ENCODE data around the gene DCC. TPM values are rescaled to one million over a fixed set of nuclear protein-coding genes. Genes with fewer than 3 reads are reported as not detected.

Gene DCC
- total RNA-seq, 3 donors from 2014 or later (not counting 1 experiment from before 2014, with no cell fraction given) = not detected

- H3K4me3 ChIP-seq (ENCODE audit: low read length) = no peak overlapping the region
- no peak overlapping the region for H3K27ac ChIP-seq (ENCODE audit: low read length)
- H3K27me3 ChIP-seq (ENCODE audit: control insufficient read depth, insufficient read depth, low read length) = no peaks in the 10 kb centered on the region
- H3K9me3 ChIP-seq (ENCODE audit: control insufficient read depth, insufficient read depth, low read length) = no peaks in the 10 kb centered on the region
- no peak for ATAC-seq
- H3K4me3 Mint-ChIP-seq = no peak overlapping the region
- no peak for TF ChIP-seq CTCF (IDR thresholded peaks at IDR 0.05)
- no peak for DNase-seq
- 70% methylated on average over 3 of the region's 3 CpGs for WGBS (ENCODE audit: insufficient coverage)
- H3K36me3 Mint-ChIP-seq = no peaks in the 10 kb centered on the region
- H3K36me3 ChIP-seq (ENCODE audit: control insufficient read depth, insufficient read depth, low read length) = no peaks in the 10 kb centered on the region
- no peak overlapping the region for H3K27ac Mint-ChIP-seq
- H3K9me3 Mint-ChIP-seq = peaks cover 0 to 2% of the 10 kb centered on the region in 2 donors
- H3K27me3 Mint-ChIP-seq (ENCODE audit: low read depth in 2 of 2) = no peaks in the 10 kb centered on the region
- H3K4me1 ChIP-seq (ENCODE audit: control insufficient read depth, insufficient read depth, low read length) = no peaks in the 10 kb centered on the region
- intact Hi-C loops (cut with micrococcal nuclease) = no loop called here
- no peaks in the 10 kb centered on the region for H3K4me1 Mint-ChIP-seq
Measured at GRCh38 chr18:53225567-53226325, 885.7 kb downstream of the DCC start.

- H3K36me3 Mint-ChIP-seq = peaks cover 5% of the 10 kb centered on the region
- no peak for ATAC-seq
- H3K27ac Mint-ChIP-seq = no peak overlapping the region
- peaks cover 4 to 7% of the 10 kb centered on the region in 2 donors for H3K9me3 Mint-ChIP-seq
- TF ChIP-seq CTCF (IDR thresholded peaks at IDR 0.05) = no peak
- DNase-seq = no peak
- H3K4me1 Mint-ChIP-seq = no peaks in the 10 kb centered on the region
- H3K27ac ChIP-seq (ENCODE audit: low read length) = no peak overlapping the region
- H3K36me3 ChIP-seq (ENCODE audit: control insufficient read depth, insufficient read depth, low read length) = no peaks in the 10 kb centered on the region
- intact Hi-C loops (cut with micrococcal nuclease) = no loop called here
- H3K27me3 ChIP-seq (ENCODE audit: control insufficient read depth, insufficient read depth, low read length) = no peaks in the 10 kb centered on the region
- no peaks in the 10 kb centered on the region for H3K27me3 Mint-ChIP-seq (ENCODE audit: low read depth in 2 of 2)
- no peaks in the 10 kb centered on the region for H3K9me3 ChIP-seq (ENCODE audit: control insufficient read depth, insufficient read depth, low read length)
- no peak overlapping the region for H3K4me3 Mint-ChIP-seq
- H3K4me1 ChIP-seq (ENCODE audit: control insufficient read depth, insufficient read depth, low read length) = no peaks in the 10 kb centered on the region
- no CpG with 5 or more reads among the region's 1 CpG for WGBS (ENCODE audit: insufficient coverage)
- no peak overlapping the region for H3K4me3 ChIP-seq (ENCODE audit: low read length)
Measured at GRCh38 chr18:53234610-53235009, 894.6 kb downstream of the DCC start.

GRCh38 chr18:53241161-53241560 lies 901.2 kb downstream of the DCC start:
- H3K36me3 Mint-ChIP-seq = no peaks in the 10 kb centered on the region
- no peaks in the 10 kb centered on the region for H3K36me3 ChIP-seq (ENCODE audit: control insufficient read depth, insufficient read depth, low read length)
- H3K9me3 Mint-ChIP-seq = peaks cover 7 to 9% of the 10 kb centered on the region in 2 donors
- H3K27ac ChIP-seq (ENCODE audit: low read length) = no peak overlapping the region
- no peaks in the 10 kb centered on the region for H3K9me3 ChIP-seq (ENCODE audit: control insufficient read depth, insufficient read depth, low read length)
- no peaks in the 10 kb centered on the region for H3K4me1 Mint-ChIP-seq
- H3K27ac Mint-ChIP-seq = no peak overlapping the region
- no peaks in the 10 kb centered on the region for H3K27me3 ChIP-seq (ENCODE audit: control insufficient read depth, insufficient read depth, low read length)
- intact Hi-C loops (cut with micrococcal nuclease) = no loop called here
- no peak overlapping the region for H3K4me3 Mint-ChIP-seq
- no peaks in the 10 kb centered on the region for H3K4me1 ChIP-seq (ENCODE audit: control insufficient read depth, insufficient read depth, low read length)
- no peak for TF ChIP-seq CTCF (IDR thresholded peaks at IDR 0.05)
- no peaks in the 10 kb centered on the region for H3K27me3 Mint-ChIP-seq (ENCODE audit: low read depth in 2 of 2)
- ATAC-seq (no peak), DNase-seq (no peak)
- 67% methylated on average over 3 of the region's 3 CpGs for WGBS (ENCODE audit: insufficient coverage)
- H3K4me3 ChIP-seq (ENCODE audit: low read length) = no peak overlapping the region

GRCh38 chr18:53253789-53254188 lies 913.8 kb downstream of the DCC start:
- Mint-ChIP-seq H3K27ac (no peak overlapping the region), H3K36me3 (no peaks in the 10 kb centered on the region), H3K4me3 (no peak overlapping the region), H3K4me1 (no peaks in the 10 kb centered on the region), H3K9me3 (peaks cover 15 to 22% of the 10 kb centered on the region in 2 donors), H3K27me3 (ENCODE audit: low read depth in 2 of 2) (no peaks in the 10 kb centered on the region)
- Histone ChIP-seq H3K9me3 (ENCODE audit: control insufficient read depth, insufficient read depth, low read length) (no peaks in the 10 kb centered on the region), H3K27ac (ENCODE audit: low read length) (no peak overlapping the region), H3K27me3 (ENCODE audit: control insufficient read depth, insufficient read depth, low read length) (no peaks in the 10 kb centered on the region), H3K36me3 (ENCODE audit: control insufficient read depth, insufficient read depth, low read length) (no peaks in the 10 kb centered on the region), H3K4me3 (ENCODE audit: low read length) (no peak overlapping the region), H3K4me1 (ENCODE audit: control insufficient read depth, insufficient read depth, low read length) (no peaks in the 10 kb centered on the region)
- 80% methylated on average over 1 of the region's 1 CpG for WGBS (ENCODE audit: insufficient coverage)
- no peak for DNase-seq
- intact Hi-C loops (cut with micrococcal nuclease) = no loop called here
- ATAC-seq = no peak
- no peak for TF ChIP-seq CTCF (IDR thresholded peaks at IDR 0.05)
